ENCODE data around the gene TASL. TPM values are rescaled to one million over a fixed set of nuclear protein-coding genes. Genes with fewer than 3 reads are reported as not detected.
"Not testable (repeated sequence)": the region's sequence is repeated elsewhere in the genome, so short reads cannot be mapped to it uniquely, and the experiment has no call there.

Gene TASL
- 1 to 10 TPM in 1 of 12 donors, under 1 TPM in 9, not detected in 2; 0.23 to 2.3 (median 0.53) TPM for polyA plus RNA-seq (ENCODE audit: insufficient read length in 12 of 12)
- long read RNA-seq, donor 1: 0 reads
- long read RNA-seq, donor 2, partial matches to known transcripts: 0 of 1 reads
- long read RNA-seq, donor 2, other reads (novel, unspliced or antisense): 0 of 1 reads
- long read RNA-seq, donor 3: 0 reads
- long read RNA-seq, donor 4: 0 reads
- long read RNA-seq, donor 5: 0 reads
- long read RNA-seq, donor 6: 0 reads
- long read RNA-seq, donor 7: 0 reads
- long read RNA-seq, donor 8, partial matches to known transcripts: 0 of 1 reads
- long read RNA-seq, donor 8, other reads (novel, unspliced or antisense): 0 of 1 reads
- long read RNA-seq, donor 9: 0 reads
- long read RNA-seq, donor 10: 0 reads
- long read RNA-seq, donor 11: 0 reads

DNA sequence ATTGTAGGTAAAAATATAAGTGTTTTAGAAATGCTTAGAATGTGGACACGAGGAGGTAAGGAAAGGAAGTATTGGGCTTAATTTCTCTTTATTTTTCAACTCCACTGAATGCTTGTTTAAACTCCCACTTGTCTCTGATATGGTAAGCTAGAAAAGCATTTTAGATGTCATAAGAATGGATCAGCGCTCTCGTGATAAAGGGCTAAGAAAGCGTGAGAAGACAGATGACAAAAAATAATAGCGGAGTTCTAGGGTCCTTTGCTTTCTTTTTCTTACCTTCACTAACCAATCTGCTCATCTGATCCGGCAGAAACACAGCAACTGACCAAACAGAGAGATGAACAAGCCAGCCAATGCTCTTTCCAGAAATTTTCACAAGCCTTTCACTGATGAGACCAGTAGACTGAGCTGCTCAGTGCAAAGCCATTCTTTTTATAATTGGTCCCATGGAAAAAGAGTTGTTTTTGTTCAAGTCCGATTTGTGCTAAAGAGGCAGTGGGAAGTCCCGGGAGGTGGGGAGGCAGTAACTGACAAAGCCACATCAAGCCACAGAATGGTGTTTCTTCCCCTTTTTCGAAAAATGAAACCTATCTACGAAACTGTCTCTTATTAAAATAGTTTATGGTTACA lies at the start of gene TASL:
TASL (minus strand) TSS at position 405 of the 630 bp plus-strand sequence. CDS start 17,411 bp downstream, outside the sequence.
- no peak for DNase-seq

- no peak for DNase-seq
These were observed 48.8 kb upstream of the TASL start for GRCh38 chrX:30626402-30626801.

DNA sequence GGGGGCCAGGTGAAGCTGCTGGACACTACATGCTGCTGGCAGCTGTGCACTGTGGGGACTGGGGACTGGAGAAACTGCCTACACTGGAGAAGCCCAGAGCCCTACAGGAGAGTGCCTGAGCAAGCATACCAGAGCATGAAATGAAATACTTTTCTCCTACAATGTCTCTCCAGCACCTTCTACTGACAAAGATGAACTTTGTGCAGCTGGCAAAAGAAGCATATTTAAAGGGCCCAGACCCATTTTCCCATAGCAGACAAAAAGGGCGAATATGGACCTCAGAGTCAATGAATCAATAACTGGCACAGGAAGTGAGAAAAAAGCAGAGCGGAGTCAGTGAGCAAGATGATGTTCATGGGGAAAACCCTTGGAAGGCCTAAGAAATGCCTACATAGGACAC lies 44.8 kb upstream of the TASL start:
- DNase-seq: no peak

GRCh38 chrX:30620980-30621618 lies 43.5 kb upstream of the TASL start:
- peak; percentile 15 for DNase-seq

DNA sequence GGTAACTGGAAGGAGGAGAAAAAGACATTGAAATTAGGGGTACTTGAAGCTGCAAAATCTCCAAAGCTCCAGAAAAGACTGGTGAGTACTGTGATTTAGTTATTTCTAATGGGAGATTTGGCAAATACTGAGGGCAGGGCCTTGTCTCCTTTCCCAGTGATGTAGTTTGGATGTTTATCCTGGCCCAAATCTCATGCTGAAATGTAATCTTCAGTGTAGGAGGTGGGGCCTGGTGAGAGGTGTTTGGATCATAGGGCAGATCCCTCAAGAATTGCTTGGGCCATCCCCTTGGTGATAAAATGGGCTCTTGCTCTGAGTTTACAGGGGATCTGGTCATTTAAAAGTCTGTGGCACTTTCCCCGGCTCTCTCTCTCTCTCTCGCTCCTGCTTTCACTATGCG lies 42.6 kb upstream of the TASL start:
- DNase-seq: no peak

DNA sequence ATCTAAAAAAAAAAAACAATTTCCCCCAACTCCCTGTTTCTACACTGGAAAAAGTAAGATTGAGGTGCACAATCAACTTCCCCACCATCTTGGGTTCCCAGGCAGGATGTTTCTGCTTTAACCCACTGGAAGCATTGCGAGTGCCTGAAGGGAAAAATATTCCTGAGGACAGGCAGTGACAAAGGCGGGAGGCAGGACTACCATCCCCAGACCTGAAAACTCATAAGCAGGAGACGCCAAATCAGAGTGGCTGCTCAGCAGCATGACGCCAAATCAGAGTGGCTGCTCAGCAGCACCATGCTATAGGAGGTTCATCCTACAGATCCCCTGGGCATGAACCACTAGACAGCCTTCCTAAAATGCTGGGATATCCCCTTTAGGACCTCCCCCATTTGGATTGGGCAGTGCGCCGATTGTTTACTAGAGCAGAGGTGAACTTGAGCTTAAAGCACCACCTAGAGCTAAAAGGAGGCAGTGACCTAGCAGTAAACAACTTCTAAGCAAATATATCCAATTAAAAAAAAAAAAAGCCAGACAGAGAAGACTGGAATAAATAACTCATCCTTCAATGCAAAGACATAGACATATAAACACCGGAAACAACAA lies 40.7 kb upstream of the TASL start:
- DNase-seq: no peak

- no peak for DNase-seq
These were observed 37.7 kb upstream of the TASL start for GRCh38 chrX:30615229-30615628.

- DNase-seq: no peak
These were observed 36.2 kb upstream of the TASL start for GRCh38 chrX:30613721-30614120.

DNA sequence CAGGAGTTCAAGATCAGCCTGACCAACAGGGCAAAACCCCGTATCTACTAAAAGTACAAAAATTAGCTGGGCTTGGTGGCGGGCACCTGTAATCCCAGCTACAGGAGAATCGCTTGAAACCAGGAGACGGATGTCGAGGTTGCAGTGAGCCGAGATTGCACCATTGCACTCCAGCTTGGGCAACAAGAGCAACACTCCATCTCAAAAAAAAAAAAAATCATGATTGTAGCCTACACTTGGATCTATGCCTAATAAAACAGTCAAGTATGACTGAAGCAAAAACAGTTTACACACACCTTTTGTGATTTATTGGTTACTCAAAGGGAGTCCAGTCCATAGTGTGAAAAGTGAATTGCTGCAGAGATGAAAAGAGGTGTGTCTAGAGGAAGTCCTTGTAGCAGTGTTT lies 34.7 kb upstream of the TASL start:
- no peak for DNase-seq

- no peak for DNase-seq
These were observed 32.5 kb upstream of the TASL start for GRCh38 chrX:30610026-30610425.

DNA sequence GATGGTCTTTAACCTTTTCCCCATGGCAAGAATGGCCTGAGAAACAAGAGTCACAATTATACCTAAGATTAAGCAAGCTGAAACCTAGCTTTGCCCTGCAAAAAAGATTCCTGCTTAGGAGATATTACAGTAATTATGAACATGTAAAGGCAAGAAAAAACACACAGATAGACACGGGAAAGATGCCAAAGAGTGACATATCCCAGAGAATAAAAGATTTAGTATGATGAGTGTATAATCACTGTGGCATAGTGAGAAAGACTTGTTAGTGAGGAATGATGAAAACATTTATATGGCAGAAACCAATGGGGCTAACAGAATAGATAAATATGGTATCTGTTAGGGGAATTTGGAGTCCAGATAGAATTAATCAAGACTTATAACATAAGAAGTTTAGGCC lies 29.6 kb upstream of the TASL start:
- no peak for DNase-seq

DNA sequence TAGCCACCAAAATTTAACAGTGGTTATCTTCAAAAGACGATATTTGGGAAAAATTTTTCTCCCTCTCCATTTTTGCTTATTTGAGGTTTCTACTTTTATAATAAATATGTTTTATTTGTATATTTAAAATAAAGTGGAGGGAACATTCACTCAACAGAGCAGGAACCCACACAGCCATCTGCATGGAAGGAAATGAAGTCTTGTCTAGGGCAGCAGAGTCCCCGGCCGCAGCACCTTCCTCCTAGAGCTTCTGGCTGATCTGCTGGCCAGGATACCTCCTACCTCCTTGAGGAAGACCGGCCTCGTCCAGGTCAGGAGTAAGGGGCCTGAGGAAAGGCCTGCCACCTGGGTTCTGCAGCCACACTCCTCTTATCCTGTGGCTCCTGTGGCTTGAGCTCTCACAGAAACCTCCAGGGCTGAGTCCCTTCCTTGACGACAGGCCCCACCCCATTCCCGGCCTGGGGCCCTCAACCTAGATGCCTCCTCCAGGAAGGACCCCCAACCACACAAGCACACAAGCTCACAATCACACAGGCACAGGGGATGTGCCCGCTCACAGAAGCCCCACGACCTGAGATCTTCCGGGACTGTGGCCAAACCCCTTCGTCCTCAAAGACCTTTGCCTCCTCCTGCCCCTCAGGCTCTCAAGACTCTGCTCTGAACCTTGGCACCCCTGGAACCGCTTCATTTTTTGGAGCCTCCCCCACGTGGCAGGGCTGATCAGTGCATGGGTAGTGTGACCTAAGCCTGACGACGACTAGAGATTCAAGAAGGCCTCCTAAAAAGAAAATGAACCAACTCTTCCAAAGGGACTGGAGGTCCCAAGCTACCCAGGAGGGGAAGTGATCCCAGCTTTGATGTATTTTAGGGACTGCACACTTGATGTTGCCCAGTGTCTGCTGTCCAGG lies 23.0 kb upstream of the TASL start:
- DNase-seq: not testable (repeated sequence)

DNA sequence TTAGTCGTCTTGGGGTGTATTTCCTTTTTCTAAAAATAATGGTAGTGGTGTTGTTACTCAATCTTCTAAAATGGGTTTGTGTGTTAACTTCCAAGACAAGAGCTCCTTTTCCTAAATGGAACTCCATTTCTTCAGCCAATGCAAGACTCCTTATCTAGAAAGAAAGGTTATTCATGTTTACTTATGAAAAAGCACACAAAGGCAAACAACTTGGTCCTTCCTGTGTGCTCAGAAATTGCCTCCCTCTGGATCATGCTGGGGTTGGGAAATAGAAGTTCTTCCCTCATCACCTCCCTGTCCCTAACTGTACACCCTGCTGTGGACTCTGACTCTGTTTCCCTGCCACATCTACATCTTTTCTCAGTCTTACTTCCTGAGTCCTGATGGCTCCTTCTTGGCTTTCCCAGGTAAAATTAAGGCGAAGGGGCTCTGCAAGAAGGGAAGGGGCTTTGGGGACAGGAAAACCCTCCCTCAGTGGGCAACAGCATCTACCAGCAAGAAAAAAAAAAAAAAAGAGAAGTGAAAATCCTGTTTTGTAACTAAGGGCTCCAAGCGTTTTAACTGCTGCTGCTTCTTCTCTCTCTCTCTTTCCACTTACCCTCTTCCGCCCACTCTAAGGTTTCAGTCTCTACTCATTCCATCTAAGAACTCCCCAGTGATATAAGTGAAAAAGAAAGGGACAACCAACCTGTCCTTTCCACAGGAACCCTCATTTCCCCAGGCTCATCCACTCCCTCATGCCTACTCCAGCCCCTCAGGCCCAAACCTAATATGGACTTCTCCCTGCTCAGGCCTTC lies 19.8 kb upstream of the TASL start:
- no peak for DNase-seq

DNA sequence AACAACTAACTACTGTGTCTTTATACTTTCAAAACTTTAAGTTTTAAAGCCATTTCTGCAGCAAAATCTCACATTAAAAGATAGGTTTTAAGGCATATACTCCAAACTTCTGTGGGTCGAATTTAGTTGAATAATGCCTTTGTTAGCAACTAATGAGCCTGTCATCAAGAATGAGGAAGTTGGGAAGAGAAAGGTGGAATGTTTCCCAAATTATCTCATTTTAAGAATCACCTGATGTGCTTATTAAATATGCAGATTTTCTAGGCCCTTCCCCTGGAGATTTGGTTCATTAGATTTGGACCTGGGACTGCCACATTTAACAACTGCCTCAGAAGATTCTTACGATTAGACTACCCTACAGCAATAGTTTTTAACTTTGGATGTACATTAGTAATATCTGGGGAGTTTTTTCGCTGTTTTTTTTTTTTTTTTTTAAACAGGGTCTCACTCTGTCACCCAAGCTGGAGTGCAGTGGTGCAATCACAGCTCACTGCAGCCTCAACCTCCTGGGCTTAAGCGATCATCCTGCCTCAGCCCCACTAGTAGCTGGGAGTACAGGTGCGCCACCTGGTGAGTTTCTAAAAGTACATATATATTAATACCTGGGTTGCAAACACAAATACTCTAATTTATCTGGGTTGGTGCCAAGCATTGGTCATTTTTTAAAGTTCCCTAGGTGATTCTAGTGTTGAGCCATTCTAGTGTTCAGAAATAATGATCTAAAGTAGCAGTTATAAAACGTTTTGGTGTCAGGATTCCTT lies 16.1 kb upstream of the TASL start:
- no peak for DNase-seq

DNA sequence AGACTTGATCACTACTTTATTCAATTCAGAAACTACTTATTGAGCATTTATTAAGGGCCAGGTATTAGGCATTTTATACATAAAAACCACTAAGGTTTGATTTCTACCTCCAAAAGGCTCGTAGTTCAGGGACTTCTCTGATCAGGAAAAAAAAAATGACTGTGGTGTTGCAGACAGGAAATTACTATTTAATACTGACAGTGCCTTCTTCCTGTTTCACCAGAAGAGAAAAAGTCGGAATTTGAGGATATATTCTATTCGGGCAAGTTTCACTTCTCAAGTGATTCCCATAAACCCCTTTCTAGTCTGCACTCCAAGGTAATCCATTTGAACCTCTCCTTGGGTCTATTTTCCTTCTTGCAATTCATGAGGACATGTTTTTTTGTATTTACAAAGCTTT lies 15.3 kb upstream of the TASL start:
- DNase-seq: no peak

DNA sequence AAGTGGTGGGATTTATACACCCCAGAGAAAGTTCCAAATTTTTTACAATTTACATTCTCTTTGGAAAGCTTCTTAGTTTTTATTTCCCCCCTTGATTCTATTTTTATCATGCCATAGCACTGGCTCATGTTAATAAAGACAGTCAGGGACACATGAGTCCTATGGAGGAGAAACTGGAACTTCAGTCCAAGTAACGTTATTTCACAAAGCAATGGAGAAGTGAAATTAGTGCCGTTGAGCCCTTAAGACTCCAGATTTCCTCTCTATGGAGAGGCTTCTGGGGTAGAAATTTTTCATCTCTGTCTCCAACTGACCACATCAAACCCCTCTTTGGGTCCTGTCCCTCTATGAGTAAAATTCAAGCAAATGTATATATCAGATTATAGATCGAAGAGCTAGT lies 12.8 kb upstream of the TASL start:
- no peak for DNase-seq

- no peak for DNase-seq
These were observed 11.8 kb upstream of the TASL start for GRCh38 chrX:30589146-30589888.

GRCh38 chrX:30586516-30586915 lies 8.9 kb upstream of the TASL start:
- DNase-seq: no peak

DNA sequence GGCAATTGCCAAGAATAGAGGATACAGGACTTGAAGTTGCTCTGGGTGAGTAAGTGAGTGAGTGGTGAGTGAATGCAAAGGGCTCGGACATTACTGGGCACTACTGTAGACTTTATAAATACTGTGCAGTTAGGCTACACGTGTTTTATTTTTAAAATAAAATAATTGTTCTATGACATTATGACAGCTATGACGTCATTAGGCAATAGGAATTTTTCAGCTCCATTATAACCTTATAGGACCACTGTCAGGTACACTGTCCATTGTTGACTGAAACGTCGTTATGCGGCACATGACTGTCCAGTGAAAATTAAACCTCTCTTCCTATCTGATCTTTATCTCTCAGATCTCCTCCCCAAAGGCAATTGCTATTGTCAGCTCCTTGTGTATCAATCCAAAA lies 5.1 kb upstream of the TASL start:
- DNase-seq: no peak
